Ovary (tissue), 9 donors: ENCODE data around the gene PLK1. TPM values are rescaled to one million over a fixed set of nuclear protein-coding genes. Genes with fewer than 3 reads are reported as not detected.

Experiments used
- DNase-seq, 5 donors: peaks; one replicate each; pipeline ENCODE4 v3.0.0-alpha.2; 2019 to 2020
- H3K27ac ChIP-seq, 2 donors: fragments of 200-600 bp; one replicate each; pipeline versions ENCODE4 v1.5.1 to v1.8.0; 2019 to 2022
- H3K27me3 ChIP-seq: fragments of 200-600 bp; one replicate; pipeline ENCODE4 v1.8.0; 2022
- H3K36me3 ChIP-seq: fragments of 200-600 bp; sonication (generic); one replicate; pipeline ENCODE4 v1.5.1; 2019
- H3K4me1 ChIP-seq: one replicate; pipeline ENCODE4 v1.8.1; 2013; ENCODE audit warnings: mild to moderate bottlenecking, moderate library complexity; ENCODE audit not compliant: insufficient read depth
- H3K4me3 ChIP-seq: fragments of 200-600 bp; sonication (generic); one replicate; pipeline ENCODE4 v1.5.1; 2017
- H3K9me3 ChIP-seq, 2 donors: fragments of 200-600 bp in 1 of 2; sonication (generic) in 1 of 2; one replicate each; pipeline versions ENCODE4 v1.5.1 to v1.8.1; 2013 to 2019; ENCODE audit warnings: mild to moderate bottlenecking in 1 of 2, moderate library complexity in 1 of 2
- CTCF ChIP-seq, 3 donors: fragments of 450-650 bp in 2 of 3; fragments of 200-600 bp in 1 of 3; IDR thresholded peaks; one replicate each; pipeline versions ENCODE4 v1.5.1 to v1.8.0; 2016 to 2022; ENCODE audit warnings: antibody characterized with exemption in 3 of 3, mild to moderate bottlenecking in 1 of 3
- EP300 ChIP-seq: sonication (generic); formaldehyde crosslinking; IDR thresholded peaks from one replicate; pipeline ENCODE4 v1.6.1; 2017; ENCODE audit warnings: antibody characterized with exemption
- POLR2A ChIP-seq: fragments of 450-650 bp; IDR thresholded peaks from one replicate; pipeline ENCODE4 v1.6.1; 2017; ENCODE audit warnings: antibody characterized with exemption, mild to moderate bottlenecking, moderate library complexity
- WGBS, 3 donors: extraction: QIAGEN DNeasy Blood & Tissue Kit in 1 of 3; methylation state at CpG; one replicate each; pipeline versions ENCODE4 v1.1.5 to v1.1.7; 2013 to 2017; 5-methylcytosine and 5-hydroxymethylcytosine counted together
- intact Hi-C, 4 donors: fragments of 100-400 bp; cut with DNase I; formaldehyde crosslinking; loops; one replicate each; pipeline versions ENCODE4 v1.11.0 to v1.15.1; 2022 to 2023
- polyA plus RNA-seq, 2 donors: library from polyadenylated mRNA; stranded (reverse); fragments of 200-250 nt in 1 of 2; fragments of 350-450 nt in 1 of 2; fragmentation: Illumina TruSeq in 1 of 2; extraction: RNeasy Lipid Tissue Mini Kit (QIAGEN cat#74804) in 1 of 2; gene quantifications; one replicate each; pipeline ENCODE4 v1.2.3, GENCODE V29; 2013 to 2014
- total RNA-seq, 7 donors: library from RNA; depleted of rRNA in 2 of 7; stranded (reverse); fragments of >200 nt in 2 of 7; fragmentation: NEBNext Ultra II Directional in 3 of 7; extraction: Animal tissue kit (Norgen Biotek cat#: 25700) in 3 of 7; gene quantifications; one replicate each; pipeline versions ENCODE4 v1.1.0 to v1.2.4, GENCODE V29; 2016 to 2023
- donor health status: DM: no; HTN: no; CAD: no; lungs with moderate emphysema.
- donor health status: DM: no; HTN: no; CAD: no.
- donor health status: Bipolar disorder and iron deficiency.
- donor health status: DM: yes; HTN: yes; CAD: no.
- donor health status: DM: no; HTN: no; CAD: no.
- donor health status: DM: yes; HTN: yes; CAD: no.

Gene PLK1
- total and polyA plus RNA-seq, 9 donors = 1.1 to 4.7 (median 1.9) TPM

- Histone ChIP-seq H3K27ac (no peak overlapping the region), H3K9me3 (no peaks in the 10 kb centered on the region), H3K36me3 (no peaks in the 10 kb centered on the region), H3K4me3 (no peak overlapping the region), H3K27me3 (no peaks in the 10 kb centered on the region), H3K4me1 (peaks cover 3% of the 10 kb centered on the region)
- 94 to 97% (median 96%) methylated on average over 1 of the region's 1 CpG for WGBS, 3 donors
- intact Hi-C loops = no loop called here
- no peak for DNase-seq
- TF ChIP-seq POLR2A (no peak), CTCF (IDR thresholded peaks at IDR 0.05) (no peak), EP300 (no peak)
These were observed 3.5 kb downstream of the PLK1 start for GRCh38 chr16:23682181-23682580.

- no peak for TF ChIP-seq EP300
- H3K27ac ChIP-seq = no peak overlapping the region
- 84 to 90% (median 90%) methylated on average over 3 of the region's 3 CpGs for WGBS, 3 donors
- H3K36me3 ChIP-seq = peaks cover 3% of the 10 kb centered on the region
- no peak for DNase-seq
- H3K27me3 ChIP-seq = no peaks in the 10 kb centered on the region
- H3K9me3 ChIP-seq = no peaks in the 10 kb centered on the region
- peaks cover 3% of the 10 kb centered on the region for H3K4me1 ChIP-seq
- intact Hi-C loops = no loop called here
- no peak overlapping the region for H3K4me3 ChIP-seq
These were observed 4.8 kb downstream of the PLK1 start for GRCh38 chr16:23683487-23683886.

- H3K9me3 ChIP-seq = no peaks in the 10 kb centered on the region
- intact Hi-C loops = no loop called here
- peaks cover 3% of the 10 kb centered on the region for H3K36me3 ChIP-seq
- TF ChIP-seq POLR2A = no peak
- TF ChIP-seq EP300 = no peak
- TF ChIP-seq CTCF (IDR thresholded peaks at IDR 0.05) = no peak
- no peak overlapping the region for H3K4me3 ChIP-seq
- no peaks in the 10 kb centered on the region for H3K4me1 ChIP-seq
- WGBS, 3 donors = 96 to 97% (median 96%) methylated on average over 16 of the region's 16 CpGs
- H3K27ac ChIP-seq = no peak overlapping the region
- DNase-seq = no peak
- no peaks in the 10 kb centered on the region for H3K27me3 ChIP-seq
These were observed 8.5 kb downstream of the PLK1 start for GRCh38 chr16:23687034-23687808.

GRCh38 chr16:23689442-23690187 lies 10.9 kb downstream of the PLK1 start:
- Histone ChIP-seq H3K36me3 (peaks cover 3% of the 10 kb centered on the region), H3K9me3 (no peaks in the 10 kb centered on the region), H3K4me3 (no peak overlapping the region), H3K27ac (no peak overlapping the region), H3K4me1 (no peaks in the 10 kb centered on the region), H3K27me3 (no peaks in the 10 kb centered on the region)
- DNase-seq = no peak
- WGBS, 3 donors = 94 to 96% (median 94%) methylated on average over 36 of the region's 36 CpGs
- intact Hi-C loops = no loop called here
- TF ChIP-seq EP300 (no peak), POLR2A (no peak), CTCF (IDR thresholded peaks at IDR 0.05) (no peak)
